CD14-positive monocyte (primary cell): ENCODE results near the gene ZNF335. TPM values are rescaled to one million over a fixed set of nuclear protein-coding genes. Genes with fewer than 3 reads are reported as not detected.

Source experiments
- DNase-seq, 3 donors: peaks; one replicate each; pipeline ENCODE4 v3.0.0-alpha.2; 2011 to 2022
- H2AFZ ChIP-seq: 2 replicates; pipeline ENCODE4 v1.6.0; 2012; ENCODE audit warnings: mild to moderate bottlenecking, low read depth, low read length, inconsistent platforms; ENCODE audit not compliant: insufficient read depth, poor library complexity, severe bottlenecking
- H3K27ac ChIP-seq, 2 donors: 1 replicate in 1 of 2; 2 replicates in 1 of 2; pipeline ENCODE4 v1.5.1; 2012 to 2013; ENCODE audit warnings: low read length in 2 of 2, control low read depth in 1 of 2, inconsistent platforms in 1 of 2, low read depth in 1 of 2, mild to moderate bottlenecking in 1 of 2
- H3K27me3 ChIP-seq, 2 donors: one replicate each; pipeline versions ENCODE4 v1.6.0 to v1.6.1; 2011 to 2013; ENCODE audit warnings: low read length in 2 of 2; ENCODE audit not compliant: control insufficient read depth in 2 of 2, insufficient read depth in 2 of 2
- H3K36me3 ChIP-seq, 2 donors: replicated peaks in 1 of 2; 1 replicate in 1 of 2; 2 replicates in 1 of 2; pipeline versions ENCODE4 v1.5.1 to v1.6.1; 2012 to 2013; ENCODE audit warnings: low read length in 2 of 2, control low read depth in 1 of 2, inconsistent platforms in 1 of 2, mild to moderate bottlenecking in 1 of 2; ENCODE audit not compliant: insufficient read depth in 2 of 2, control insufficient read depth in 1 of 2
- H3K4me1 ChIP-seq, 2 donors: 1 replicate in 1 of 2; 2 replicates in 1 of 2; pipeline versions ENCODE4 v1.5.1 to v1.6.1; 2012 to 2013; ENCODE audit warnings: low read length in 2 of 2, control low read depth in 1 of 2, inconsistent platforms in 1 of 2, mild to moderate bottlenecking in 1 of 2, moderate library complexity in 1 of 2; ENCODE audit not compliant: insufficient read depth in 2 of 2, control insufficient read depth in 1 of 2
- H3K4me2 ChIP-seq: replicated peaks from 2 replicates; pipeline ENCODE3; 2012; ENCODE audit warnings: low read length, moderate library complexity, mild to moderate bottlenecking; ENCODE audit not compliant: poor library complexity, severe bottlenecking; ENCODE audit errors: extremely low read depth
- H3K4me3 ChIP-seq, 3 experiments: fragments of 200-600 bp in 1 of 3; sonication (generic) in 1 of 3; replicated peaks in 1 of 3; 1 replicate in 2 of 3; 2 replicates in 1 of 3; pipeline ENCODE4 v1.5.1; 2011 to 2013; ENCODE audit warnings: low read length in 3 of 3, mild to moderate bottlenecking in 3 of 3, control low read depth in 2 of 3, low read depth in 2 of 3, inconsistent platforms in 1 of 3, moderate library complexity in 1 of 3
- H3K79me2 ChIP-seq: 2 replicates; pipeline ENCODE4 v1.6.0; 2012; ENCODE audit warnings: mild to moderate bottlenecking, control low read depth, inconsistent platforms, low read length, moderate library complexity; ENCODE audit not compliant: insufficient read depth
- H3K9ac ChIP-seq: 2 replicates; pipeline ENCODE4 v1.6.0; 2017; ENCODE audit warnings: low read length, mild to moderate bottlenecking; ENCODE audit not compliant: insufficient read depth, poor library complexity, severe bottlenecking
- H3K9me3 ChIP-seq, 2 donors: replicated peaks in 1 of 2; 1 replicate in 1 of 2; 2 replicates in 1 of 2; pipeline versions ENCODE4 v1.5.1 to v1.6.1; 2012 to 2013; ENCODE audit warnings: low read length in 2 of 2, control low read depth in 1 of 2; ENCODE audit not compliant: control insufficient read depth in 1 of 2, insufficient read depth in 1 of 2
- H4K20me1 ChIP-seq: 2 replicates; pipeline ENCODE4 v1.6.0; 2012; ENCODE audit warnings: mild to moderate bottlenecking, low read length, control low read depth, moderate library complexity; ENCODE audit not compliant: insufficient read depth
- H3K27ac Mint-ChIP-seq, 7 donors: one replicate each; pipeline ENCODE4 v1.8.0; 2020; ENCODE audit warnings: mild to moderate bottlenecking in 7 of 7, mixed read lengths in 7 of 7, moderate library complexity in 6 of 7, inconsistent platforms in 2 of 7
- H3K27me3 Mint-ChIP-seq, 3 donors: one replicate each; pipeline ENCODE4 v1.8.0; 2021 to 2022; ENCODE audit warnings: low read depth in 3 of 3, mild to moderate bottlenecking in 3 of 3, mixed read lengths in 3 of 3, moderate library complexity in 3 of 3, inconsistent platforms in 1 of 3
- H3K36me3 Mint-ChIP-seq, 2 donors: one replicate each; pipeline ENCODE4 v1.8.0; 2020; ENCODE audit warnings: mixed read lengths in 2 of 2, inconsistent platforms in 1 of 2, mild to moderate bottlenecking in 1 of 2
- H3K4me1 Mint-ChIP-seq: one replicate; pipeline ENCODE4 v1.8.0; 2020; ENCODE audit warnings: mild to moderate bottlenecking, mixed read lengths
- H3K4me3 Mint-ChIP-seq, 2 donors: one replicate each; pipeline ENCODE4 v1.8.0; 2020; ENCODE audit warnings: mild to moderate bottlenecking in 2 of 2, mixed read lengths in 2 of 2, moderate library complexity in 1 of 2
- H3K9me3 Mint-ChIP-seq, 7 donors: one replicate each; pipeline ENCODE4 v1.8.0; 2020 to 2022; ENCODE audit warnings: mixed read lengths in 7 of 7, mild to moderate bottlenecking in 6 of 7, moderate library complexity in 6 of 7, inconsistent platforms in 2 of 7
- WGBS: methylation state at CpG from one replicate; pipeline ENCODE4 v1.1.5; 2013; ENCODE audit warnings: missing lambda C conversion rate; ENCODE audit not compliant: insufficient coverage; 5-methylcytosine and 5-hydroxymethylcytosine counted together
- intact Hi-C, 2 donors: fragments of 100-400 bp; cut with micrococcal nuclease; formaldehyde crosslinking; loops; one replicate each; pipeline versions ENCODE4 v1.15.0 to v1.15.1; 2023
- polyA plus RNA-seq, 3 donors: library from polyadenylated mRNA; depleted of rRNA in 1 of 3; unstranded in 2 of 3; stranded (reverse) in 1 of 3; fragments of 300-500 nt in 2 of 3; fragments of >200 nt in 1 of 3; fragmentation: Illumina TruSeq in 2 of 3; gene quantifications; 1 replicate in 2 of 3; 2 replicates in 1 of 3; pipeline ENCODE4 v1.2.3, GENCODE V29; 2012 to 2021
- TF ChIP-seq, protein P1 (sequence below): fragments of 200-600 bp; IDR thresholded peaks from one replicate; pipeline ENCODE4 v1.8.0; 2022; ENCODE audit warnings: antibody characterized with exemption, mild to moderate bottlenecking

Gene ZNF335
- polyA plus RNA-seq, 3 donors, result 2.7 to 39.6 (median 3.1) TPM

- Histone ChIP-seq H3K36me3 (peaks cover 75 to 96% of the 10 kb centered on the region in 2 donors), H3K27ac (peak overlapping the region; percentile 72 to 82), H3K4me3 (no peak overlapping the region), H3K79me2 (peaks cover under 1% of the 10 kb centered on the region), H3K4me1 (peaks cover 40 to 50% of the 10 kb centered on the region in 2 donors), H2AFZ (no peak overlapping the region), H4K20me1 (peaks cover 33% of the 10 kb centered on the region), H3K27me3 (no peaks in the 10 kb centered on the region), H3K9ac (no peak overlapping the region), H3K4me2 (no peak overlapping the region), H3K9me3 (no peaks in the 10 kb centered on the region)
- H3K4me1 Mint-ChIP-seq, result peaks cover 36% of the 10 kb centered on the region
- H3K4me3 Mint-ChIP-seq, result no peak overlapping the region
- peak overlapping the region; percentile 88 to 99 (median 98) for H3K27ac Mint-ChIP-seq
- H3K36me3 Mint-ChIP-seq, result peaks cover 78 to 95% of the 10 kb centered on the region in 2 donors
- TF ChIP-seq, protein P1, sequence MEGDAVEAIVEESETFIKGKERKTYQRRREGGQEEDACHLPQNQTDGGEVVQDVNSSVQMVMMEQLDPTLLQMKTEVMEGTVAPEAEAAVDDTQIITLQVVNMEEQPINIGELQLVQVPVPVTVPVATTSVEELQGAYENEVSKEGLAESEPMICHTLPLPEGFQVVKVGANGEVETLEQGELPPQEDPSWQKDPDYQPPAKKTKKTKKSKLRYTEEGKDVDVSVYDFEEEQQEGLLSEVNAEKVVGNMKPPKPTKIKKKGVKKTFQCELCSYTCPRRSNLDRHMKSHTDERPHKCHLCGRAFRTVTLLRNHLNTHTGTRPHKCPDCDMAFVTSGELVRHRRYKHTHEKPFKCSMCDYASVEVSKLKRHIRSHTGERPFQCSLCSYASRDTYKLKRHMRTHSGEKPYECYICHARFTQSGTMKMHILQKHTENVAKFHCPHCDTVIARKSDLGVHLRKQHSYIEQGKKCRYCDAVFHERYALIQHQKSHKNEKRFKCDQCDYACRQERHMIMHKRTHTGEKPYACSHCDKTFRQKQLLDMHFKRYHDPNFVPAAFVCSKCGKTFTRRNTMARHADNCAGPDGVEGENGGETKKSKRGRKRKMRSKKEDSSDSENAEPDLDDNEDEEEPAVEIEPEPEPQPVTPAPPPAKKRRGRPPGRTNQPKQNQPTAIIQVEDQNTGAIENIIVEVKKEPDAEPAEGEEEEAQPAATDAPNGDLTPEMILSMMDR, result no peak
- WGBS, result 100% methylated on average over 2 of the region's 6 CpGs
- intact Hi-C loops, result no loop called here
- no peaks in the 10 kb centered on the region for H3K9me3 Mint-ChIP-seq
- H3K27me3 Mint-ChIP-seq, result no peaks in the 10 kb centered on the region
- DNase-seq, result peak in 1 of 3 donors; percentile 23
Measured at GRCh38 chr20:45943613-45944012, 28.4 kb downstream of the ZNF335 start.

DNA sequence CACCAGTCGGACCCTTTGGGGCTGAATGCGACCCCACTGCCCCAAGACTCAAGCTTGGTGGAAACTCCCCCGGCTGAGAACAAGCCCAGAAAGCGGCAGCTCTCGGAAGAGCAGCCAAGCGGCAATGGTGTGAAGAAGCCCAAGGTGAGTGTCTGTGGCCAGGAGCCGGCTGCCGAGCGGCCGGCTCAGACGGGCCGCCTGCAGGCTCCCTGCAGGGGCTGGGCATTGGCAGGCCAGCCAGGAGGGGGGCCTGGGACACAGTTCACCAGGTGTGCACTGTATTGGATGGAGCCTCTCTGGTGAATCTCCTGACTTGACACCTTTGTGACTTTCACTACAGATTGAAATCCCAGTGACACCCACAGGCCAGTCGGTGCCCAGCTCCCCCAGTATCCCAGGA is 31.5 kb downstream of the ZNF335 start:
- Histone ChIP-seq H3K79me2 (peaks cover 30% of the 10 kb centered on the region), H3K27me3 (no peaks in the 10 kb centered on the region), H3K36me3 (peaks cover 72 to 84% of the 10 kb centered on the region in 2 donors), H3K4me2 (no peak overlapping the region), H2AFZ (no peak overlapping the region), H4K20me1 (peaks cover 25% of the 10 kb centered on the region), H3K27ac (no peak overlapping the region), H3K9me3 (no peaks in the 10 kb centered on the region), H3K9ac (no peak overlapping the region), H3K4me1 (peaks cover 27 to 30% of the 10 kb centered on the region in 2 donors), H3K4me3 (no peak overlapping the region)
- Mint-ChIP-seq H3K36me3 (peaks cover 68 to 86% of the 10 kb centered on the region in 2 donors), H3K27me3 (no peaks in the 10 kb centered on the region), H3K9me3 (no peaks in the 10 kb centered on the region), H3K4me1 (peaks cover 31% of the 10 kb centered on the region), H3K4me3 (no peak overlapping the region), H3K27ac (peak overlapping the region in 1 of 7 donors; percentile 21)
- intact Hi-C loops, result no loop called here
- DNase-seq, result no peak
- TF ChIP-seq, protein P1, result no peak
- WGBS, result 98% methylated on average over 13 of the region's 13 CpGs
